WI38 (cell line): Measurements from ENCODE around the gene TSPAN10.
A peak's percentile ranks its signal among the peaks of the same experiment; 100 is the strongest.

Experiments used
- H3K4me3 ChIP-seq: 2 replicates; pipeline ENCODE4 v1.5.1; 2011; ENCODE audit warnings: low read depth, mild to moderate bottlenecking, control low read depth, low read length
- CTCF ChIP-seq: IDR thresholded peaks from 2 replicates; pipeline ENCODE4 v1.5.1; 2012; ENCODE audit warnings: low read depth, mild to moderate bottlenecking, control low read depth, low read length

Gene TSPAN10

GRCh38 chr17:81601525-81602120 lies 35.4 kb upstream of the TSPAN10 start:
- H3K4me3 ChIP-seq: no peak overlapping the region
- peak; percentile 62 for TF ChIP-seq CTCF

- no peak overlapping the region for H3K4me3 ChIP-seq
- TF ChIP-seq CTCF: no peak
Measured at GRCh38 chr17:81603846-81604610, 33.0 kb upstream of the TSPAN10 start.

- no peak for TF ChIP-seq CTCF
- no peak overlapping the region for H3K4me3 ChIP-seq
Measured at GRCh38 chr17:81607431-81607830, 29.6 kb upstream of the TSPAN10 start.

GRCh38 chr17:81608082-81608481 lies 28.9 kb upstream of the TSPAN10 start:
- H3K4me3 ChIP-seq: no peak overlapping the region
- TF ChIP-seq CTCF: no peak

- no peak for TF ChIP-seq CTCF
Measured at GRCh38 chr17:81608605-81609004, 28.4 kb upstream of the TSPAN10 start.

GRCh38 chr17:81609541-81610311 lies 27.3 kb upstream of the TSPAN10 start:
- TF ChIP-seq CTCF: no peak
- H3K4me3 ChIP-seq: no peak overlapping the region

More at GRCh38 chr17:81608605-81609004, 28.4 kb upstream of the TSPAN10 start:
- no peak overlapping the region for H3K4me3 ChIP-seq
